ENCODE measurements around the gene MAP3K2. TPM values are rescaled to one million over a fixed set of nuclear protein-coding genes. Genes with fewer than 3 reads are reported as not detected.

MAP3K2 gene
- total RNA-seq, 4 donors from 2014 or later = 29.4 to 49.1 (median 44.0) TPM

GRCh38 chr2:127310980-127311379 lies 76.8 kb downstream of the MAP3K2 start:
- peaks cover 75% of the 10 kb centered on the region for H3K36me3 ChIP-seq
- no peak overlapping the region for H3K27ac ChIP-seq
- no peaks in the 10 kb centered on the region for H3K9me3 ChIP-seq
- no peak overlapping the region for H3K4me3 ChIP-seq
- WGBS = 90% methylated on average over 3 of the region's 3 CpGs
- H3K27me3 ChIP-seq = no peaks in the 10 kb centered on the region
- DNase-seq (ENCODE audit: low spot score in 2 of 2) = no peak
- TF ChIP-seq EP300 (IDR thresholded peaks at IDR 0.05) = no peak
- TF ChIP-seq CTCF (IDR thresholded peaks at IDR 0.05) = no peak
- no peak for TF ChIP-seq POLR2A (IDR thresholded peaks at IDR 0.05)
- no peaks in the 10 kb centered on the region for H3K4me1 ChIP-seq

GRCh38 chr2:127309468-127309867 lies 78.3 kb downstream of the MAP3K2 start:
- no peak overlapping the region for H3K27ac ChIP-seq
- no peak for DNase-seq (ENCODE audit: low spot score in 2 of 2)
- TF ChIP-seq POLR2AphosphoS5 (IDR thresholded peaks at IDR 0.05) (no peak), POLR2A (IDR thresholded peaks at IDR 0.05) (no peak), EP300 (IDR thresholded peaks at IDR 0.05) (no peak), CTCF (IDR thresholded peaks at IDR 0.05) (no peak)
- H3K27me3 ChIP-seq = no peaks in the 10 kb centered on the region
- H3K9me3 ChIP-seq = no peaks in the 10 kb centered on the region
- H3K36me3 ChIP-seq = peaks cover 62% of the 10 kb centered on the region
- no peaks in the 10 kb centered on the region for H3K4me1 ChIP-seq
- WGBS = 96% methylated on average over 4 of the region's 4 CpGs
- H3K4me3 ChIP-seq = no peak overlapping the region

GRCh38 chr2:127308586-127309138 lies 79.1 kb downstream of the MAP3K2 start:
- Histone ChIP-seq H3K27ac (no peak overlapping the region), H3K27me3 (no peaks in the 10 kb centered on the region), H3K4me3 (no peak overlapping the region), H3K4me1 (no peaks in the 10 kb centered on the region), H3K9me3 (no peaks in the 10 kb centered on the region), H3K36me3 (peaks cover 54% of the 10 kb centered on the region)
- 79% methylated on average over 7 of the region's 7 CpGs for WGBS
- no peak for TF ChIP-seq POLR2AphosphoS5 (IDR thresholded peaks at IDR 0.05)
- TF ChIP-seq POLR2A (IDR thresholded peaks at IDR 0.05) = no peak
- no peak for TF ChIP-seq CTCF (IDR thresholded peaks at IDR 0.05)
- no peak for TF ChIP-seq EP300 (IDR thresholded peaks at IDR 0.05)
- DNase-seq (ENCODE audit: low spot score in 2 of 2) = no peak

- H3K36me3 ChIP-seq = peaks cover 33% of the 10 kb centered on the region
- no peak overlapping the region for H3K27ac ChIP-seq
- no peaks in the 10 kb centered on the region for H3K9me3 ChIP-seq
- H3K4me1 ChIP-seq = no peaks in the 10 kb centered on the region
- H3K4me3 ChIP-seq = no peak overlapping the region
- TF ChIP-seq POLR2A (IDR thresholded peaks at IDR 0.05) (no peak), EP300 (IDR thresholded peaks at IDR 0.05) (no peak), CTCF (IDR thresholded peaks at IDR 0.05) (no peak), POLR2AphosphoS5 (IDR thresholded peaks at IDR 0.05) (no peak)
- no peaks in the 10 kb centered on the region for H3K27me3 ChIP-seq
- 84% methylated on average over 4 of the region's 4 CpGs for WGBS
- DNase-seq (ENCODE audit: low spot score in 2 of 2) = no peak
Measured at GRCh38 chr2:127305990-127306585, 81.7 kb downstream of the MAP3K2 start.

GRCh38 chr2:127302168-127302567 lies 85.6 kb downstream of the MAP3K2 start:
- Histone ChIP-seq H3K27ac (no peak overlapping the region), H3K36me3 (peaks cover 5% of the 10 kb centered on the region), H3K4me3 (no peak overlapping the region), H3K4me1 (no peaks in the 10 kb centered on the region), H3K27me3 (no peaks in the 10 kb centered on the region), H3K9me3 (no peaks in the 10 kb centered on the region)
- DNase-seq (ENCODE audit: low spot score in 2 of 2) = no peak
- 100% methylated on average over 1 of the region's 1 CpG for WGBS
- TF ChIP-seq EP300 (IDR thresholded peaks at IDR 0.05) = no peak
- TF ChIP-seq POLR2AphosphoS5 (IDR thresholded peaks at IDR 0.05) = no peak
- no peak for TF ChIP-seq POLR2A (IDR thresholded peaks at IDR 0.05)
- no peak for TF ChIP-seq CTCF (IDR thresholded peaks at IDR 0.05)

Measured in suprapubic skin (tissue), 4 donors.